HG03457 (cell line): ENCODE data around the gene KCND3.

Experiments used
- ATAC-seq: cut with Tn5 transposase; IDR thresholded peaks from one replicate; pipeline ENCODE4 v1.9.1; 2021; ENCODE audit warnings: moderate number of reproducible peaks; ENCODE audit not compliant: unreplicated experiment

The KCND3 gene

GRCh38 chr1:111851552-111851951, 137.9 kb downstream of the KCND3 start:
- no peak for ATAC-seq

GRCh38 chr1:111850109-111850508, 139.4 kb downstream of the KCND3 start:
- no peak for ATAC-seq

GRCh38 chr1:111848852-111849545, 140.5 kb downstream of the KCND3 start:
- no peak for ATAC-seq

GRCh38 chr1:111847466-111847865, 142.0 kb downstream of the KCND3 start:
- no peak for ATAC-seq

GRCh38 chr1:111846842-111847241, 142.6 kb downstream of the KCND3 start:
- no peak for ATAC-seq

- no peak for ATAC-seq
These were observed 146.3 kb downstream of the KCND3 start for GRCh38 chr1:111843177-111843576.

GRCh38 chr1:111842411-111842810, 147.1 kb downstream of the KCND3 start:
- ATAC-seq = no peak

- no peak for ATAC-seq
These were observed 147.7 kb downstream of the KCND3 start for GRCh38 chr1:111841746-111842145.

GRCh38 chr1:111841189-111841588, 148.3 kb downstream of the KCND3 start:
- no peak for ATAC-seq

- ATAC-seq = no peak
These were observed 152.1 kb downstream of the KCND3 start for GRCh38 chr1:111837393-111837792.

- ATAC-seq = no peak
These were observed 153.4 kb downstream of the KCND3 start for GRCh38 chr1:111836111-111836510.

- no peak for ATAC-seq
These were observed 154.0 kb downstream of the KCND3 start for GRCh38 chr1:111835514-111835913.

GRCh38 chr1:111834956-111835355, 154.5 kb downstream of the KCND3 start:
- ATAC-seq = no peak

- no peak for ATAC-seq
These were observed 156.1 kb downstream of the KCND3 start for GRCh38 chr1:111833334-111833733.

- ATAC-seq = no peak
These were observed 156.8 kb downstream of the KCND3 start for GRCh38 chr1:111832521-111833155.

GRCh38 chr1:111831153-111831552, 158.3 kb downstream of the KCND3 start:
- no peak for ATAC-seq

- no peak for ATAC-seq
These were observed 161.5 kb downstream of the KCND3 start for GRCh38 chr1:111827946-111828345.

- ATAC-seq = no peak
These were observed 163.2 kb downstream of the KCND3 start for GRCh38 chr1:111826278-111826677.

GRCh38 chr1:111825217-111825616, 164.3 kb downstream of the KCND3 start:
- ATAC-seq = no peak

GRCh38 chr1:111822138-111822537, 167.3 kb downstream of the KCND3 start:
- ATAC-seq = no peak

- ATAC-seq = no peak
These were observed 168.2 kb downstream of the KCND3 start for GRCh38 chr1:111821121-111821745.

- ATAC-seq = no peak
These were observed 169.8 kb downstream of the KCND3 start for GRCh38 chr1:111819566-111820263.
